ENCODE results near the gene TRERF1.
A peak's percentile ranks its signal among the peaks of the same experiment; 100 is the strongest.

TRERF1 gene

GRCh38 chr6:42304053-42304712 lies 147.5 kb downstream of the TRERF1 start:
- no peak for DNase-seq (ENCODE audit: low read depth in 2 of 2)

GRCh38 chr6:42302411-42302810 lies 149.3 kb downstream of the TRERF1 start:
- no peak for DNase-seq (ENCODE audit: low read depth in 2 of 2)

- DNase-seq (ENCODE audit: low read depth in 2 of 2): no peak
Observed at GRCh38 chr6:42301986-42302385, 149.7 kb downstream of the TRERF1 start.

GRCh38 chr6:42300701-42301100 lies 151.0 kb downstream of the TRERF1 start:
- DNase-seq (ENCODE audit: low read depth in 2 of 2): no peak

GRCh38 chr6:42300185-42300584 lies 151.5 kb downstream of the TRERF1 start:
- DNase-seq (ENCODE audit: low read depth in 2 of 2): no peak

- no peak for DNase-seq (ENCODE audit: low read depth in 2 of 2)
Observed at GRCh38 chr6:42297661-42298060, 154.1 kb downstream of the TRERF1 start.

- no peak for DNase-seq (ENCODE audit: low read depth in 2 of 2)
Observed at GRCh38 chr6:42296614-42297013, 155.1 kb downstream of the TRERF1 start.

GRCh38 chr6:42295677-42296076 lies 156.0 kb downstream of the TRERF1 start:
- no peak for DNase-seq (ENCODE audit: low read depth in 2 of 2)

GRCh38 chr6:42295181-42295580 lies 156.5 kb downstream of the TRERF1 start:
- no peak for DNase-seq (ENCODE audit: low read depth in 2 of 2)

- DNase-seq (ENCODE audit: low read depth in 2 of 2): no peak
Observed at GRCh38 chr6:42294759-42295158, 157.0 kb downstream of the TRERF1 start.

GRCh38 chr6:42293386-42293977 lies 158.2 kb downstream of the TRERF1 start:
- no peak for DNase-seq (ENCODE audit: low read depth in 2 of 2)

- DNase-seq (ENCODE audit: low read depth in 2 of 2): no peak
Observed at GRCh38 chr6:42292004-42292740, 159.6 kb downstream of the TRERF1 start.

GRCh38 chr6:42287756-42288155 lies 164.0 kb downstream of the TRERF1 start:
- no peak for DNase-seq (ENCODE audit: low read depth in 2 of 2)

- no peak for DNase-seq (ENCODE audit: low read depth in 2 of 2)
Observed at GRCh38 chr6:42281570-42281969, 170.2 kb downstream of the TRERF1 start.

GRCh38 chr6:42280966-42281533 lies 170.7 kb downstream of the TRERF1 start:
- no peak for DNase-seq (ENCODE audit: low read depth in 2 of 2)

GRCh38 chr6:42279966-42280629 lies 171.6 kb downstream of the TRERF1 start:
- DNase-seq (ENCODE audit: low read depth in 2 of 2): no peak

GRCh38 chr6:42279144-42279781 lies 172.5 kb downstream of the TRERF1 start:
- no peak for DNase-seq (ENCODE audit: low read depth in 2 of 2)

- DNase-seq (ENCODE audit: low read depth in 2 of 2): peak in 1 of 2 donors; percentile 10
Observed at GRCh38 chr6:42278131-42278853, 173.4 kb downstream of the TRERF1 start.

GRCh38 chr6:42276034-42276890 lies 175.5 kb downstream of the TRERF1 start:
- no peak for DNase-seq (ENCODE audit: low read depth in 2 of 2)

Measured in stimulated activated CD4-positive, alpha-beta T cell treated with anti-CD3 and anti-CD28 coated beads, Interleukin-1b, Interleukin-23, amount 100 ng/mL, for 4 hours (primary cell).